Activated CD4-positive, CD25-positive, alpha-beta regulatory T cell treated with anti-CD3 and anti-CD28 coated beads, Interleukin-2, amount 50 U/mL, for 24 hours (primary cell): ENCODE data around the gene PTGR3.

ENCODE experiments used
- ATAC-seq, 2 donors: fragments of 150-1000 bp; cut with Tn5 transposase; one replicate each; pipeline ENCODE4 v1.10.0; 2021; ENCODE audit warnings: mild to moderate bottlenecking in 1 of 2, moderate library complexity in 1 of 2

Gene PTGR3

DNA sequence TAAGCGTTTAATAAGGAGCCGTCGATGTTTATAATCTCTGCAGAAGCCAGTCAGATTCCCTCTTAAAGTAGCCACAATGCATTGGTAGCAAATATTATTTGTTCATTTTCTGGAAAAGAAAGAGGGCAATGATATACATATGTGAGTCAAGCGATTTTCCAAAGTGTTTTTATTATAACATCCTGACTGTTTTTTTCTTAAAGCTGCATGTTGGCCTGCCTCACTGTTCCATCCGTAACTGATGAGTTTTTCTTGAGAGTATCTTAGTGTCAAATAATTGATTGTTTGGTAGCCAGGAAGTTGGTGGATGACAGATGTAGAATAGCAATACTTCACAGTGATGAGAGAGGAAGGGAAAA is 5.4 kb upstream of the PTGR3 start:
- ATAC-seq: no peak

DNA sequence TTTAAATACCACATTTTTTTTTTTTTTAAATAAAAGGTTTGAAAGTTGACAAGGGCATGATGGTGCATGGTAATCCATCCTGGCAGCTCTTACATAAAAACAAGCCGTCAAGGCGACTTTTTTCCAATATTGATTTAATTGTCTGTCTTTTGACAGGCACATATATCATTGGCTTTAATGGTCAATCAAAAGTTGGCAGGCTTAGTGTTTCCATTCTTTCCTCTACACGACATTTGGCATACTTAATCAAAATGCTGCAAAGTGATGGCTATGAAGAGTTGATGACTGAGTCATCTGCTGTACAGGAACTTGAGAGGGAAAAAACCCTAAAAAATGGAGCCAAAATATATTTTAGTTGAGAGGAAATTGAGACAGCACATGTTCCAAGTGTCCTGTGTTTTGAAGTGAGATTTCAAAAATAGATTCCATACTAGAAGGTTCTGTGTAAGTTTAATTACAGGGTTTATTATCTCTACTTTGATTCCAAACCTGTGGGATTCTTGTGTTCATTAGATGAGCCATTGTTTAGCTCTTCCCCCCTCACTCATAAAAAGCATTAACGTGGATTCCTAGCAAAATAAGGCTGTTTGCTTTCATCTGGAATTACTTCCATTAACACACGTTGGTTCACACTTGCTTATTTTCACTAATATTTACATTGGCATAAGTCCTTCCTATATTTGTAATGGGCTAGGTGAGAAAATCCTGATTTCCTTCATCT is 4.8 kb upstream of the PTGR3 start:
- no peak for ATAC-seq

DNA sequence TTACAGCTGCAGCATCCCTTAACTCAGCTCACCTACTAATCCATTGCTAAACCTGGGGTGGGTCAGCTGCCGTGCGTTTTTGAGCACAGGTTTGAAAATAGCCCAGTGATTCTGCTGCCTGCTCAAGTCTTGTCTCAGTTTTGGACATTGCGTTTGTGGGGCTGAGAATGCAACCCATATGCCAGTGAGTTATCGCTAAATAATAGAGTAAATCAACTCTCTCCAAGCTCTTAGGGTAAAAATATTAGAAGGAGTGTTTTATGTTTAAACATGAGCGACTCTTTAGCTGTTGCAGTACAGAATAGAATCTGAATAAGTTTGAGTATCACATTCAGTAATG is 3.8 kb upstream of the PTGR3 start:
- ATAC-seq: no peak

GRCh38 chr18:75211953-75212750 is 3.2 kb upstream of the PTGR3 start:
- no peak for ATAC-seq

DNA sequence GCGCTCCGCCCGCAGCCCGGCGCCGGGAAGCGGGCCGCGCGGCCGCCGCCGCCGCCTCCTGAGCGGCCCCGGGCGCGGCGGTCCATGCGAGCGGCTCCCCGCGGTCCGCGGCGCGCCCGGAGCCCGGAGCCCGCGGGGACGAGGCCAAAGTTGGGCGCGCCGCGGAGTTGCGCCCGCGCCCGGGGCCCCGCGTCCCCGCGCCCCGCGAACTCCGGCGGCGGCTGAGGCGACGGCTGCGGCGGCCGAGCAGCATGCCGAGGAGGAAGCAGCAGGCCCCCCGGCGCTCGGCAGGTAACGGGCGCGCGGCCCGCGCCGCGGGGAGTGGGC is 2.6 kb upstream of the PTGR3 start:
- ATAC-seq: no peak

DNA sequence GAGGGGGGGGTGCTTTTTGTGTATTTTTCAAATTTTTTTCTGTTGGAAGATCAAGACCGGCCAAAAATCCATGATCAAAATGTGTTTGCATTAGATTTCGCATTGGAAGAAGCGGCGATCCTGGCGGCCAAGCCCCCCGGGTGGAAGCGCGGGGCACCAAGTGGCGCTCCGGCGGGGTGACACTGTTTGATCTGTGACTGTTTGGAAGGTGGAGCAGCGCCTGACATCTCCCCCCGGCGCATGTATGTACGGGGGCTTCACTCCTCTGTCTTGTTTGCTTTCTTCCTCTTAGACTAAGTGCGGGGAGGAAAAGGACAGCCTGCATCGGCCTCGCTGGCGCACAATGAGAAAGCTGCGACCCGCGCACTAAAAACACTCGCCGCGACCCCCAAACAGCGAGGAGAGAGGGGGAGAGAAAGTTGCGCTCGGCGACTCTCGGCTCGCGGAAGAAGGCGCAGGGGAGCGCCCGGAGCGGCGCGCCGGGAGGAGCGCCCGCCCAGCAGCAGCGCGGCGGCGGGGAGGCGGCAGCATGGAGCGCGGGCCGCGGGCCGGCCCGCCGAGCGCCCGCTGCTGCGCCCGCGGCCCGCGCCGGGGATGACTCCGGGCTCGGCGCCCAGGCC is 2.2 kb upstream of the PTGR3 start:
- ATAC-seq: no peak

GRCh38 chr18:75210274-75211001 is 1.5 kb upstream of the PTGR3 start, which contains the start of gene TSHZ1:
TSHZ1 (plus strand) TSS chr18:75210797; CDS start chr18:75211877, 1,080 bp downstream.
- peak; percentile 39 for ATAC-seq

DNA sequence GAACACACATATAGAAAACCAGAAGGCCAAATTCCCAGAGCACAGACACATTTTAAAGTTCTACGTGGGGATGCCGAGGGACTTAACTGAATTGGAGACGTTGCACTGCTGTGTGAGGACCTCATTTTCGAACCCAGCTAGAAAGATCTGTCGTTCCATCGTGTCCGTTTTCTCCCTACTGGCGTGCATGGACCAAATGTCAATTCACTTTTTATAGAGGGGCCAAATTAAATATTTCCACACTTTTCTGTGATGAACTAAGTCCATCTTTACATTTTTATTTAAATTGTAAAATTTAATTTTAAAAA is 966 bp upstream of the PTGR3 start:
- ATAC-seq: no peak

DNA sequence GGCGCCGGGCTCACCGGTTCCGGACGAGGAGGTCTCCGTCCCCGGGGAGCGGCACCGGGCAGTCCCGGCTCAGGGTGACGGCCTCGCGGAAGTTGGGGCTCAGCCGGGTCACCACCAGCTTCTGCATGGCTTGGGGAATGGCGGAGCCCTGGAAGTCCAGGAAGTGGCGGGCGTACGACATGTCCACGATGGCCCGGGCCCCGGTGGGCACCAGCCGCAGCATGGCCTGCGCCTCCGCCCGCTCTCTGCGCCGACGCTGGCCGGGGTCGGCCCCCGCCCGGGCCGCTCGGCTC is 157 bp downstream of the PTGR3 start:
- no peak for ATAC-seq

DNA sequence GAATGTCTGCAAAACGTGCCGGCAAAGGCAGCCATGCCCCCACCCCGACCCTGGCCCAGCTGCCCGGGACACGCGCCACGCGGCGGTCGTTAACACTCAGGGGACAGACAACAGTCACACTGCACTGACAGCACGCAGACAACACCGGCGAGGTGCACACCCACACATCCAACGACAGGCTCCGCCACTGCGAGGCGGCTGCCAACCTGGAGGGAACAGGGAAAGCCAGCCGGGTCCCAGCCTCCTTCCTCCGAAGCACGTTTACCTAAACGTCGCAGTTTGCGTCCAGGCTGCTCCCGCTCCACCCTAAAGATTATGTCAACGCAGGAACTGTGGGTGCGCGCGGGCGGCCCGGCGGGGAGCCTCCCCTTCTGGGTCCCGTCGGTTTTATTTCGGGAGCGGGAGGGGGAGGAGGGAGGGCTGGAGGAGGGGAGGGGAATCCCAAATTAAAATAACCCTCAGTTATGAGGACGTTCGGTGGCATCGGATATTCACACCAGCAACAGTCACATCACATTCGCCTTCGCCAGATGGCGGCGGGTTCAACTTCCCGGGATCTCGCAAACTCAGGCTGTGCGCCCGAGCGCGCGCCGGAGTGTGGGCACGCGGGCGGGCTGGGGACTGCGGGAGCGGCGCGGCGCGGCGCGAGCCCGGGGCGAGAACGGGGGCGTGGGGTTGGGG is 644 bp downstream of the PTGR3 start:
- ATAC-seq: peak; percentile 1 to 6

GRCh38 chr18:75207310-75208154 is 1.4 kb downstream of the PTGR3 start:
- peak; percentile 26 to 38 for ATAC-seq

GRCh38 chr18:75206452-75207309 is 2.3 kb downstream of the PTGR3 start:
- ATAC-seq: no peak

- no peak for ATAC-seq
Observed at GRCh38 chr18:75205514-75206132, 3.3 kb downstream of the PTGR3 start.

GRCh38 chr18:75204732-75205513 is 4.0 kb downstream of the PTGR3 start:
- no peak for ATAC-seq

DNA sequence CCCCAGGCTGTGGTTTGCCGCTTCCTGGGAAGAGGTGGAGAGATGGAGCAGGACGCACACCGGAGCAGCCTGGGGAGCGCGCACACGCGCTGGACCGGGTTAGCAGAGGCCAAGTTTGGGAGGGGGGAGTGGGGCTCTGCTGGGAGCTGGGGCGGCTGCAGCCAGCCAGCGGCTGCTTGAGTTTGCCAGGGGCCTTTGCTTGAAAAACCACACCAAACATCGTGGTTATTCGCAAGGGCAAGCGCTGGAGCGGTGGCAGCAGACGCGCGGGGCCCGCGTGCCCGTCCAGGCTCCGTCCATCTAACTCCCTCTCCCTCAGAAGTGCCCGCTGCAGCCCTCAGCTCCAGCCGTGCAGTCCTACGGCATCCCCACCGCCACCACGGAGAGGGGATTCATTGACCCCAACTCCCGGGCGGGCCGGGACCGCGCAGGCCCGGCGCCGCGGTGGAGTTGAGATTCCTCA is 4.6 kb downstream of the PTGR3 start:
- ATAC-seq: no peak

DNA sequence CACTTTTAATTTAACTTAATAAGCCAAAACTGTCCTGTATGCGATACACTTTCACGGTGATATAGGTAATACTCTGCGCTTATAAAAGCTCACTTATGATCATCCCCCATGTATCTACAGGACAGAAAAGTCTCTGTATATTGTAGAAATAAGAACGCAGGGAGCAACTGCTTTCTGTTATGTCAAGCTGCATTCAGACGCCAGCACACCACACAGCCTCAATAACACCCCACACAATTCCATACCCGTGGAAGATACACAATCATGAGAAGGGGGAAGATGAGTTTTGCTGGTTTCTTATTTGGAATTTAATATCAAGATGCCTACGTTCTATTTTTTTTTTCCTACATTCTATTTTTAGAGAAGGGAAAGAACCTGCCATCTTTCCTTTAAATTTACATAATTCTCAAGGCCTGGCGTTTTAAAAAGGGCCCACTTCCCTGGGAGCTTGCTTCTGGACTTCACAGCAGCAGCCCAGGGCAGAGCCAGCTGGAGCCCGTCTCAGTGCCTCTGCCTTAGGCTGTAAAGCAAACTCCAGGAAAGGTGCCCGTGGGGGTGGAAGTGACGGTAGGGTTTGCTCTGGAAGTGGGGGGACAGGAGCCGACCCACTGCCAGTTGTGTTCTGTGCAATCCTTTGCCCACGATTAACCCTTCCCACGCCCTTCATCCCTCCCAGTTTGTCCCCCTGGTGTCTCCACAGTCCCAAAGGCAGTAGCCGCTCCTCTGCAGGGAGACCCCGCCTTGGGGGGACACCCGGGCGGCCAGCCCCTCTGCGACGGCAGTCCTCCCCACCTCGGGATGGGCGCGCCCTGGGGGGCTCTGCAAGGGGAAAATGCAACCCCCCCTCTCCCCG is 5.3 kb downstream of the PTGR3 start:
- no peak for ATAC-seq

DNA sequence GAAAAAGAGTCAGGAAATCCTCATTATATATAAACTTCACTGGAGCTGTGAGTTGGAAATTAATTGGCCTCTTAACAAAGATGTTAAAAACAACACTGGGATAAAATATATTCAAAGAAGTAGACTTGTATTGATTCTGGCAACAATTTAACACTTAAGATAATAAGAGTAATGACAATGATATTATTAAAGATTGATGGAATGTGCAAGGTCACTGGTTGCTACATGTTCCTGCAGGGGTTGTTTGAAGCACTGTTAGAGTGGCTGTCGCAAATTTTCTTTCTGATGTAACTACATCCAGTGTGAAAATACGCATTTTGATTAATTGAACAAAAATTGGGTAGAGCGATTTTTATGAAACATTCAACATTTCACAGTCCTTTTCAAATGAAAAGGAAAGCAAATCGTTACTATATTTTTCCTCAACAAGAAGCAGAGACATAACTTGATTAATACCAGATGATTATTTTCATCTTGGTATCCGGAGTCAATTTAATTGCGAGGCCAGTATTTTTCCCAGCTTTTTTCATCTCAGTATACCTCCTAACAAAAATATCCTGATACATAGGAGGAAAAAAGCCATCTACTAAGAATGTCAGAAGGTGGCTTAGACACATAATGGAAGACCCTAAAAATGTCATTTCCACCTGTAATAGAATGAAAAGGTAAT is 6.1 kb downstream of the PTGR3 start:
- no peak for ATAC-seq
